WTC11 (cell line): Measurements from ENCODE around the gene DRC3.

Experiments
- KAT7 ChIP-seq: sonication (generic); formaldehyde crosslinking; IDR thresholded peaks from 2 replicates; pipeline ENCODE4 v1.8.1; 2023; ENCODE audit warnings: missing genetic modification reagents, mild to moderate bottlenecking, borderline replicate concordance
- NFYB ChIP-seq: sonication (generic); formaldehyde crosslinking; conservative IDR thresholded peaks from 2 replicates; pipeline ENCODE4 v1.8.0; 2022; ENCODE audit warnings: low read depth, missing genetic modification reagents
- SP1 ChIP-seq: sonication (generic); formaldehyde crosslinking; conservative IDR thresholded peaks from 2 replicates; pipeline ENCODE4 v1.8.1; 2022; ENCODE audit warnings: missing genetic modification reagents
- ZNF219 ChIP-seq: sonication (generic); formaldehyde crosslinking; IDR thresholded peaks from 2 replicates; pipeline ENCODE4 v1.8.0; 2023; ENCODE audit warnings: missing genetic modification reagents, mild to moderate bottlenecking, borderline replicate concordance
- TF ChIP-seq, protein P1 (sequence below): sonication (generic); formaldehyde crosslinking; IDR thresholded peaks from 2 replicates; pipeline ENCODE4 v1.8.1; 2022; ENCODE audit warnings: mild to moderate bottlenecking, moderate library complexity, missing genetic modification reagents
- TF ChIP-seq, protein P2 (sequence below): fragments of 200-600 bp; IDR thresholded peaks from 2 replicates; pipeline ENCODE4 v1.8.0; 2022; ENCODE audit warnings: antibody characterized with exemption

DNA sequence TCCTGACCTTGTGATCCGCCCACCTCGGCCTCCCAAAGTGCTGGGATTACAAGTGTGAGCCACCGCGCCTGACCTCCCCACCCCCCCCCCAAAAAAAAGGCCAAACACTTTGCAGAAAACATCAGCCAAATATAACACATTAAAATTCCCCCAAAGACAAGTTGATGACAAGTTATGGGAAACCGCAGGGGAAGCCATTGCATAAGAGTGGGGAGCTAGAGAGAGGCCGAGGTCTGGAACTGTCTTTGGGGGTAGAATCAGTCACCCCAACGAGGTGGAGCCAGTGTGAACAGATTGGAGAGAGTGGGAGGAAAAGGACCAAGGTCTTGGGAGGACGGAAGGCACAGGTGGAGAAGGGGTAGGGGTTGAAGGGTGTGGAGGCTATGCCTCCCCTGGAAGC, 2.8 kb downstream of the DRC3 start:
- TF ChIP-seq KAT7: no peak
- no peak for TF ChIP-seq ZNF219 (CRISPR knock-in tag)
- TF ChIP-seq, protein P1, sequence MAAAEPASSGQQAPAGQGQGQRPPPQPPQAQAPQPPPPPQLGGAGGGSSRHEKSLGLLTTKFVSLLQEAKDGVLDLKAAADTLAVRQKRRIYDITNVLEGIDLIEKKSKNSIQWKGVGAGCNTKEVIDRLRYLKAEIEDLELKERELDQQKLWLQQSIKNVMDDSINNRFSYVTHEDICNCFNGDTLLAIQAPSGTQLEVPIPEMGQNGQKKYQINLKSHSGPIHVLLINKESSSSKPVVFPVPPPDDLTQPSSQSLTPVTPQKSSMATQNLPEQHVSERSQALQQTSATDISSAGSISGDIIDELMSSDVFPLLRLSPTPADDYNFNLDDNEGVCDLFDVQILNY (CRISPR knock-in tag): no peak
- TF ChIP-seq, protein P2, sequence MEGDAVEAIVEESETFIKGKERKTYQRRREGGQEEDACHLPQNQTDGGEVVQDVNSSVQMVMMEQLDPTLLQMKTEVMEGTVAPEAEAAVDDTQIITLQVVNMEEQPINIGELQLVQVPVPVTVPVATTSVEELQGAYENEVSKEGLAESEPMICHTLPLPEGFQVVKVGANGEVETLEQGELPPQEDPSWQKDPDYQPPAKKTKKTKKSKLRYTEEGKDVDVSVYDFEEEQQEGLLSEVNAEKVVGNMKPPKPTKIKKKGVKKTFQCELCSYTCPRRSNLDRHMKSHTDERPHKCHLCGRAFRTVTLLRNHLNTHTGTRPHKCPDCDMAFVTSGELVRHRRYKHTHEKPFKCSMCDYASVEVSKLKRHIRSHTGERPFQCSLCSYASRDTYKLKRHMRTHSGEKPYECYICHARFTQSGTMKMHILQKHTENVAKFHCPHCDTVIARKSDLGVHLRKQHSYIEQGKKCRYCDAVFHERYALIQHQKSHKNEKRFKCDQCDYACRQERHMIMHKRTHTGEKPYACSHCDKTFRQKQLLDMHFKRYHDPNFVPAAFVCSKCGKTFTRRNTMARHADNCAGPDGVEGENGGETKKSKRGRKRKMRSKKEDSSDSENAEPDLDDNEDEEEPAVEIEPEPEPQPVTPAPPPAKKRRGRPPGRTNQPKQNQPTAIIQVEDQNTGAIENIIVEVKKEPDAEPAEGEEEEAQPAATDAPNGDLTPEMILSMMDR: no peak
- TF ChIP-seq SP1 (CRISPR knock-in tag): no peak
- no peak for TF ChIP-seq NFYB (CRISPR knock-in tag)
